CD4-positive, alpha-beta T cell treated with Interleukin-17A for 4 hours (primary cell): ENCODE results near the gene KCNMB2.

Experiments used
- DNase-seq: peaks from one replicate; pipeline ENCODE4 v3.0.0-alpha.2; 2020; ENCODE audit warnings: mixed read lengths

KCNMB2 gene

DNA sequence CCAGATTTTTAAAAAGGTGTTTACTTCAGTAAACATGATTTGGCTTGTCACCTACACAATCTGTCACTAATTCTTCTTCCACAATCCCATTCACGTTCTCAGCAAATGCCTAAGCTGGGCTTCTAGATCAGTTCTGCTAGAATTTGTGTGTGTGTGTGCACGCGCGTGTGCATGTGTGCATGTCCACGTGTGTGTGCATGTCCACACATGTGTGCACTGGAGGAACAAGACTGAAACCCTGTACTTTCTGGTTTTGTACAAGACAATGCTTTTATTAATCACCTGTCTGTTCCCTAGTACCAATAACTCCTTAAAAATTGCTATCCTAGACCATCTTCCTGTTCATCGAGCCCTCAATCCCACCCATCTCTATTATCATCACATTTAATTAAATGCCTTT lies 229.2 kb downstream of the KCNMB2 start:
- DNase-seq = no peak

GRCh38 chr3:178767581-178767980 lies 231.3 kb downstream of the KCNMB2 start:
- DNase-seq = no peak

- no peak for DNase-seq
Observed at GRCh38 chr3:178768072-178768864, 232.0 kb downstream of the KCNMB2 start.

DNA sequence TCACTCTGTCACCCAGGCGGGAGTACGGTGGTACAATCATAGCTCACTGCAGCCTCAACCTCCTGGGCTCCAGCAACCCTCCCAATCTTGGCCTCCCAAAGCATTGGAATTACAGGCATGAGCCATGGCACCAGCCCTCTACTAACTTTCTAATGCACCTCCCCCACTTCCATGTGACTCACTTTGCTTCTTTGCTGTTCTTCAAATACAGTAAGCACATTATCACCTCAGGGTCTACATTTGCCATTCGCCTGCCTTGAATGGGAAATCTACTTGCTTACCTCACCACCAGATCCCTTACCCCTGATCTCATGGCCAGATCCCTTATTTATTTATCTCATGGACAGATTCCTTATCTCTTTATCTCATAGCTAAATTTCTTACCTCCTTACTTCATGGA lies 235.3 kb downstream of the KCNMB2 start:
- no peak for DNase-seq

GRCh38 chr3:178772746-178773145 lies 236.5 kb downstream of the KCNMB2 start:
- DNase-seq = no peak

- DNase-seq = no peak
Observed at GRCh38 chr3:178773358-178773757, 237.1 kb downstream of the KCNMB2 start.

- DNase-seq = no peak
Observed at GRCh38 chr3:178777718-178778411, 241.6 kb downstream of the KCNMB2 start.

DNA sequence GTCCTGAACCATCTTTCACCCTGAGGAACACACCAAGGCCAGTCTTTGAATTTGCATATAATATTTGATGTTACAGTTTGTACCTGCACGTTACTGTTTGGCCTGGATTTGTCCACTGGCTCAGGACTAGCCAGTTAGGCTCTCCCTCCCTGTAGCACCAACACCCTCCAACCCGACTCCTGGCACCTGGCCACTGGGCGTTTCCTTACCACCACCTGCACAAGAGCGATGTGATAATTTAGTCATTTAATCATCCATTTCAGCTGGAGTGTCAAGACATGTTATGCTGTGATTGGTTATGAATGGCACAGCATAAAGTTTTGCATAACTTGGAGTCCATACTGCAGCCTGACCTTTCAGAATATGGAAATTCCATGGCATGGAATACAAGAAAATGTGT lies 242.4 kb downstream of the KCNMB2 start:
- DNase-seq = no peak

DNA sequence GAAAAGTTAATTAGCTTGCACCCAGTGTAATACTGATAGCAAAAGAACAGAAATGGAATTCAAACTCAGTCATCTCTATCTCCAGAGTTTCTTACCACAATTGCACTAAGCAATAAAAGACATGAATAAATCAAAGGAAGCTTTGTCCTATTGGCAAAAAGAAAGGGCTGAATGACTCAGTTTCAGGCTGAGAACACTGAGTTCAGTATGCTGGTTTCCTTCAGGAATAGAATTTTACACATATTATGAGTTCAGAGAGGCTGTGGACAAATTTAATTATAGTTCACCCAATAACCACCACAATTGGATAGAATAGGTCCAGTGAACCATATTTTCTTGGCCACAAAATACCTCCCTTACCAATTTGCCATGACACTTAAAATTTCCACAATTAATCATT lies 249.7 kb downstream of the KCNMB2 start:
- DNase-seq = no peak

- no peak for DNase-seq
Observed at GRCh38 chr3:178787960-178788359, 251.7 kb downstream of the KCNMB2 start.

- DNase-seq = no peak
Observed at GRCh38 chr3:178794711-178795110, 258.5 kb downstream of the KCNMB2 start.

DNA sequence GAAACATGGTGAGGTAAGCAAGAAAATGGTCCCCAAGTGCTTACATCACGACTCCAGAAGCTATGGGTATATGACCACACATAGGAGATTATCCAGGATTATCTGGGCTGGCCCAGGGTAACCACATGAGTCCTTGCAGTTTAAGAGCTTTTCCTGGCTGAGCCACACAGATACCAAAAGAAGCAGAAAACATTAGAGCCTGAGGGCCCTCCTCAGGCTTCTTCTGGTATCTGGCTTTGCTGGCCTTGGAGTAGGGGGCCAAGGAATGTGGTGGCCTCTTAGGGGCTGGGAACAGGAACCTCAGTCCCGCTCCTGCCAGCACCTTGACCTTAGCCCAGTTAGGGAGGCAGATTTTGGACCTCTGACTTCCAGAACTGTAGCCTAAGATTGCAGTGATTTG lies 259.1 kb downstream of the KCNMB2 start:
- DNase-seq = no peak

DNA sequence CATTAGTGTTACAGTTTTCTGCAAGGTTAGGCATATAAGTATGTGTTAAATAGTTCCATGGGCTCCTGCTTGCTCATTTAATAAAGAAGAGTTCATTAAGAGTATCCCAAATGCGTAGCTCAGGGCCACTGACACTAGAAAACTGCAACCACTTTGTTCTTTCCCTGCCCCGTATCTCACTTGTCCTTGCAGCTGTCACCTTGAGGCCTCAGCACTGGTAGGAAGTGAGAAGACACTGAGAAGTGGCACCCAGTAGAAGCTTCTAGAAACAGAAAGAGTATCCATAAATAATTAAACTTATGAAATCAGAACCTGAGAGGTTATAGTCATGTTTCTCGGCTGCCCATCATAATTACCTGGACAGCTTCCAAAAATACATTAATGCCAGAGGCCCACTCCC lies 266.0 kb downstream of the KCNMB2 start:
- DNase-seq = no peak

GRCh38 chr3:178802993-178803693 lies 266.9 kb downstream of the KCNMB2 start:
- no peak for DNase-seq

- no peak for DNase-seq
Observed at GRCh38 chr3:178804606-178805005, 268.4 kb downstream of the KCNMB2 start.

GRCh38 chr3:178805741-178806140 lies 269.5 kb downstream of the KCNMB2 start:
- no peak for DNase-seq

DNA sequence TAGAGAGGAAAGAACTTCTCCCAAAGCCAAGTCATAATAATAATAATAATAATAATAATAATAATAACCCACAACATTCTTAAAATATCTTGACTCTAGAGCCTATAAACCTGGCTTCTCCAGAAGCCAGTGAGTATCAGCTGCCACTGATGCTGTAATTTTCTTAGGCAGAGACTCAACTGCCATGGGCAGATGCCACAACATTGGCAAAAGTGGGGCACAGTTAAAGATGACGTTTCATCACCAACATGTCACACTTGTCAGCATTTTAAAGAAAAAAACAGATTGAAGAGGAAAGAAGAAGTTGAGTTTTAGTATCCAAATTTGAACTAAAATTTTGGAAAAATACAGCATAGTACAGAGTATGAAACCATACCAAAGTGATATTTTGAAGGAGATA lies 270.4 kb downstream of the KCNMB2 start:
- no peak for DNase-seq

DNA sequence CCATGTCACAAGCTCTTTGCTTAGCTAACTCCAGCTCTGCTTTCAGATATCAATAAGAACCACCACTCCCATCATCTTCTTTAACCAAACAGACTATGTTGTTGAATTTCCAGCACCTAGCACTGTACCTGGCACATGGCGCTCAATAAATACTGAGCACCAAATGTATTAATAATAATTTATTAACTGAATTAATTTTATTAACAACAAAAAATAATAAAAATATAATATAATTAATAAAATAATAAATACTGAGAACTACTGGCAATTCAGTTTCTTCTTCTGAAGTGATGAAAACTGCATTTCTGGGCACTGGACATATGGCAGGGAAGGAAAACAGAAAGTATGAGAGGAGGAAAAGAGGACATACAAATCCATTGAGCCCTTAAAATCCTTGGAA lies 271.5 kb downstream of the KCNMB2 start:
- DNase-seq = no peak

GRCh38 chr3:178808748-178809147 lies 272.5 kb downstream of the KCNMB2 start:
- DNase-seq = no peak

GRCh38 chr3:178810181-178810580 lies 273.9 kb downstream of the KCNMB2 start:
- DNase-seq = no peak

GRCh38 chr3:178822722-178823121 lies 286.5 kb downstream of the KCNMB2 start:
- no peak for DNase-seq

DNA sequence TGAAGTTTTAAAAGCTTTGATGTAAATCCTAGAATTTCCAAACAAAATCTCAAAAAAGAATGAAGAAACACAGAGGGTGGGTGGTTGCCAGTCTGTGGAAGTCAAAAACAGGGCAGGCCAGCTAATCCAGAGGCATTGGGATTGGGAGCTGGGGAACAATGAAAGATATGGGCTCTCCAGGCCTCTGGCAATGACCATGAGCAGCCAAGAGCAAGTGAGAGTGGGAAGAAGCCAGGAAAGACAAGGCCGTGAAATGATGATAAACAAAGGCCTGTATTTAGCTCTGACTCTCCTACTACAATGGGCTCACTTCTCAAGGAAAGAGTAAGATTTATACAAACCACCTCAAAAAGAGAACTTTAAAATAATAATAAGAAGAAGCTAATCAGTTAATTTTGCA lies 286.9 kb downstream of the KCNMB2 start:
- no peak for DNase-seq

DNA sequence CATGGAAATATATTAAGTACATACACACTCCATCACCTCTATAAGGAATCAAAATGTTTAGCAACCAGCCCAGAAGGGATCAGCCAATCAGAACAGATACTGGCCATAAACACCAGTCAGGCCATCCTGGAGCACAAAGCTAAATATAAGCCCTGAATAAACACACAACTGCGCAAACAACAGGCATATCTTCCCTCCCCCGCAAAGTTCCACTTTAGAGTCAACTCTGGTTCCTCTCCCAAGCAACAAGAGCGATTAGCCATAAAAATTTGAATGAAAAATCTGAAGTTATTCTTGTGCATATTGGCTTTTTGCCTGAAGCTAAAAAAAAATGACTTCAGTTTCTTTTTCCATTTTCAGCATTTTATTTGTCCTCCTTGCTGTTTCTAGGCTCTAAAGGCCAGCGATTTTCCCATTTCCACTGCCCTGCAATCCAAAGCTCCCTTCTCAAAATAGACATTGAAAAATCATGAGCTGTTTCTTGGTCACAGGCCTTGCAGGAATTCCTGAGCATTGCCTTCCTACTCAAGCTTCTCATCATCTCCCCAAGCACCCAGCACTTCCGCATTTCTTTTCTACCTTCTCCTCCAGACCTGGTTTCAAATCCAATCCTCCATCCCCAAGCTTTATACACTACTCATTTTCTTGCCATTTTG lies 287.5 kb downstream of the KCNMB2 start:
- DNase-seq = no peak
